Heart right ventricle (tissue), 16 donors: Measurements from ENCODE around the gene BRD9. TPM values are rescaled to one million over a fixed set of nuclear protein-coding genes. Genes with fewer than 3 reads are reported as not detected.
A peak's percentile ranks its signal among the peaks of the same experiment; 100 is the strongest.

Source experiments
- ATAC-seq, 8 donors: fragments of 200-7000 bp; cut with Tn5 transposase; one replicate each; pipeline ENCODE4 v1.9.1; 2020; ENCODE audit warnings: mild to moderate bottlenecking in 8 of 8, moderate library complexity in 8 of 8, moderate number of reproducible peaks in 1 of 8
- DNase-seq, 2 donors: peaks; one replicate each; pipeline ENCODE4 v3.0.0-alpha.2; 2020
- H3K27ac ChIP-seq, 10 donors: fragments of 200-600 bp; sonication (generic) in 2 of 10; one replicate each; pipeline versions ENCODE4 v1.5.0 to v1.8.0; 2020 to 2022; ENCODE audit warnings: mild to moderate bottlenecking in 3 of 10
- H3K27me3 ChIP-seq, 7 donors: fragments of 200-600 bp; one replicate each; pipeline ENCODE4 v1.8.0; 2021 to 2022; ENCODE audit warnings: mild to moderate bottlenecking in 2 of 7
- H3K36me3 ChIP-seq, 9 donors: fragments of 200-600 bp; sonication (generic) in 1 of 9; one replicate each; pipeline versions ENCODE4 v1.5.0 to v1.8.0; 2020 to 2022; ENCODE audit warnings: mild to moderate bottlenecking in 2 of 9
- H3K4me1 ChIP-seq, 9 donors: fragments of 200-600 bp; sonication (generic) in 1 of 9; one replicate each; pipeline versions ENCODE4 v1.5.0 to v1.8.0; 2020 to 2022; ENCODE audit warnings: mild to moderate bottlenecking in 4 of 9
- H3K4me3 ChIP-seq, 10 donors: fragments of 200-600 bp; sonication (generic) in 2 of 10; one replicate each; pipeline versions ENCODE4 v1.5.0 to v1.8.0; 2020 to 2022; ENCODE audit warnings: mild to moderate bottlenecking in 7 of 10, moderate library complexity in 2 of 10
- H3K9me3 ChIP-seq, 11 donors: fragments of 200-600 bp in 10 of 11; sonication (generic) in 2 of 11; one replicate each; pipeline versions ENCODE4 v1.5.0 to v1.8.0; 2013 to 2022; ENCODE audit warnings: mild to moderate bottlenecking in 2 of 11, control low read depth in 1 of 11, moderate library complexity in 1 of 11
- CTCF ChIP-seq, 9 donors: fragments of 200-600 bp; sonication (generic) in 2 of 9; IDR thresholded peaks; one replicate each; pipeline versions ENCODE4 v1.5.0 to v1.8.0; 2021 to 2022; ENCODE audit warnings: antibody characterized with exemption in 9 of 9, mild to moderate bottlenecking in 5 of 9, moderate library complexity in 1 of 9
- WGBS, 2 donors: extraction: QIAGEN DNeasy Blood & Tissue Kit; methylation state at CpG; one replicate each; pipeline ENCODE4 v1.1.7; 2013; ENCODE audit warnings: inconsistent platforms in 1 of 2; 5-methylcytosine and 5-hydroxymethylcytosine counted together
- intact Hi-C, 10 donors: fragments of 100-400 bp; cut with DNase I; formaldehyde crosslinking; loops; one replicate each; pipeline versions ENCODE4 v1.11.1 to v1.14.2; 2022
- polyA plus RNA-seq, 2 donors: library from polyadenylated mRNA; stranded (reverse); fragments of 200-250 nt; gene quantifications; one replicate each; pipeline ENCODE4 v1.2.3, GENCODE V29; 2013
- total RNA-seq, 10 donors: library from RNA; stranded (reverse); fragmentation: NEBNext Ultra II Directional in 3 of 10; extraction: Animal tissue kit (Norgen Biotek cat#: 25700) in 3 of 10; gene quantifications; one replicate each; pipeline versions ENCODE4 v1.2.1 to v1.2.4, GENCODE V29; 2021 to 2023
- donor health status: Arrhythmogenic right ventricular cardiomyopathy.
- donor health status: ischemic (EF 13 %, LVEDD 7.1; RV severe dilation, severe dysfunction).
- donor health status: healthy with polysubstance abuse.
- donor health status: DM: no; HTN: yes; CAD: no.
- donor health status: DM: no; HTN: no; CAD: no.
- donor health status: ischemic (EF 25% LVEDD 6.9; RV normal size, moderate dysfunction).
- donor health status: ischemic (EF 25% LVEDD 5.7; RV mildly dilated, moderate dysfunction).
- donor health status: healthy.
- donor health status: DM: yes; HTN: yes; CAD: no.
- donor health status: Ischemic cardiomyopathy.
- donor health status: ischemic (EF 35%, LVEDD 5.7; RV mildly dilated, moderate dysfunction).
- donor health status: nonischemic (EF 11% LVEDD 7.7; RV severe dilation, severe dysfunction).
- donor health status: DM: yes; HTN: yes; CAD: no.
- donor health status: PGD.
- donor health status: ischemic (EF 29% LVEDD 5.4; RV normal size, mild dysfunction).
- donor health status: nonischemic (EF 23%, LVEDD 6.1; RV moderate dilation, normal function).

Gene BRD9
- total and polyA plus RNA-seq, 12 donors = 16.7 to 42.6 (median 26.0) TPM

- peaks cover 0 to 22% (median 12%) of the 10 kb centered on the region in 9 donors for H3K36me3 ChIP-seq
- DNase-seq = no peak
- WGBS, 2 donors = 94% methylated on average over 11 of the region's 11 CpGs
- no peak overlapping the region for H3K27ac ChIP-seq
- intact Hi-C loops = no loop called here
- ATAC-seq = no peak
- H3K9me3 ChIP-seq = no peaks in the 10 kb centered on the region
- no peak overlapping the region for H3K4me3 ChIP-seq
- TF ChIP-seq CTCF (IDR thresholded peaks at IDR 0.05) = no peak
- H3K4me1 ChIP-seq = no peaks in the 10 kb centered on the region
- H3K27me3 ChIP-seq = no peaks in the 10 kb centered on the region
These were observed 33.9 kb downstream of the BRD9 start for GRCh38 chr5:858726-859125.

GRCh38 chr5:856531-857425 is 35.8 kb downstream of the BRD9 start:
- Histone ChIP-seq H3K9me3 (no peaks in the 10 kb centered on the region), H3K4me3 (no peak overlapping the region), H3K4me1 (no peaks in the 10 kb centered on the region), H3K27ac (no peak overlapping the region), H3K27me3 (peaks cover 0 to 3% (median 0%) of the 10 kb centered on the region in 7 donors), H3K36me3 (peaks cover 0 to 3% (median 0%) of the 10 kb centered on the region in 9 donors)
- DNase-seq = peak in 1 of 2 donors; percentile 3
- TF ChIP-seq CTCF (IDR thresholded peaks at IDR 0.05) = no peak
- intact Hi-C loops = no loop called here
- WGBS, 2 donors = 91 to 92% methylated on average over 16 of the region's 16 CpGs
- no peak for ATAC-seq

- H3K4me1 ChIP-seq = no peaks in the 10 kb centered on the region
- WGBS, 2 donors = 76 to 78% methylated on average over 21 of the region's 21 CpGs
- H3K36me3 ChIP-seq = no peaks in the 10 kb centered on the region
- H3K27ac ChIP-seq = no peak overlapping the region
- no peak overlapping the region for H3K4me3 ChIP-seq
- ATAC-seq (no peak), DNase-seq (peak in 1 of 2 donors; percentile 10)
- H3K9me3 ChIP-seq = no peaks in the 10 kb centered on the region
- TF ChIP-seq CTCF (IDR thresholded peaks at IDR 0.05) = no peak
- intact Hi-C loops = no loop called here
- peaks cover 0 to 5% (median 0%) of the 10 kb centered on the region in 7 donors for H3K27me3 ChIP-seq
These were observed 36.6 kb downstream of the BRD9 start for GRCh38 chr5:855771-856530.

GRCh38 chr5:854966-855743 is 37.4 kb downstream of the BRD9 start:
- no peak overlapping the region for H3K4me3 ChIP-seq
- no peak for TF ChIP-seq CTCF (IDR thresholded peaks at IDR 0.05)
- no peak overlapping the region for H3K27ac ChIP-seq
- H3K9me3 ChIP-seq = no peaks in the 10 kb centered on the region
- DNase-seq (peak in 1 of 2 donors; percentile 11), ATAC-seq (no peak)
- WGBS, 2 donors = 89 to 90% methylated on average over 32 of the region's 32 CpGs
- H3K27me3 ChIP-seq = peaks cover 0 to 11% (median 7%) of the 10 kb centered on the region in 7 donors
- intact Hi-C loops = no loop called here
- H3K36me3 ChIP-seq = no peaks in the 10 kb centered on the region
- H3K4me1 ChIP-seq = no peaks in the 10 kb centered on the region
